Measurements from ENCODE around the gene EVC. TPM values are rescaled to one million over a fixed set of nuclear protein-coding genes. Genes with fewer than 3 reads are reported as not detected.

Gene EVC
- total and polyA plus RNA-seq, 8 donors, result 18.8 to 36.2 (median 31.3) TPM

DNA sequence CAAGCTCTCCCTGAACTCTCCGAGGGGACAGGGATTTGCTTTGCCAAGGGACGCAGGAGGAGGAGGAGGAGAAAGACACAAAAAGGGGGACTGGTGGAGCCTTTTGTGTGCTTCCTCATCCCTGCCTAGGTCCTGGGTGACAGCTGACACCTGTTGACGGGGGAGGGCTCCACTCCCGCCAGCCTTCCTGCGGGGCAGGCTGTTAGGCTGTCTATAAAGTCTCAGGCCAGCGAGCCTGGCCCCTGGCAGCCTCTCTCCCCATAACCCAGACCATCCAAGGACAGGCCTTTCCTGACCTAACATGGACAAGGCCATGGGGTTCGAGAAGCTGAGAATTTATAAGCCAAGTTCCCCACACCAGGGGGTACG, 1.8 kb upstream of the EVC start:
- H3K36me3 ChIP-seq, result no peaks in the 10 kb centered on the region
- H3K4me1 ChIP-seq, result peaks cover 9 to 27% of the 10 kb centered on the region in 2 donors
- intact Hi-C loops (cut with DNase I), result no loop called here
- H3K27me3 ChIP-seq, result peaks cover 0 to 72% of the 10 kb centered on the region in 2 donors
- no peaks in the 10 kb centered on the region for H3K9me3 ChIP-seq
- no peak overlapping the region for H3K4me3 ChIP-seq
- DNase-seq (no peak), ATAC-seq (no peak)
- H3K27ac ChIP-seq, result peak overlapping the region in 1 of 2 donors; percentile 69
- TF ChIP-seq, protein P1, sequence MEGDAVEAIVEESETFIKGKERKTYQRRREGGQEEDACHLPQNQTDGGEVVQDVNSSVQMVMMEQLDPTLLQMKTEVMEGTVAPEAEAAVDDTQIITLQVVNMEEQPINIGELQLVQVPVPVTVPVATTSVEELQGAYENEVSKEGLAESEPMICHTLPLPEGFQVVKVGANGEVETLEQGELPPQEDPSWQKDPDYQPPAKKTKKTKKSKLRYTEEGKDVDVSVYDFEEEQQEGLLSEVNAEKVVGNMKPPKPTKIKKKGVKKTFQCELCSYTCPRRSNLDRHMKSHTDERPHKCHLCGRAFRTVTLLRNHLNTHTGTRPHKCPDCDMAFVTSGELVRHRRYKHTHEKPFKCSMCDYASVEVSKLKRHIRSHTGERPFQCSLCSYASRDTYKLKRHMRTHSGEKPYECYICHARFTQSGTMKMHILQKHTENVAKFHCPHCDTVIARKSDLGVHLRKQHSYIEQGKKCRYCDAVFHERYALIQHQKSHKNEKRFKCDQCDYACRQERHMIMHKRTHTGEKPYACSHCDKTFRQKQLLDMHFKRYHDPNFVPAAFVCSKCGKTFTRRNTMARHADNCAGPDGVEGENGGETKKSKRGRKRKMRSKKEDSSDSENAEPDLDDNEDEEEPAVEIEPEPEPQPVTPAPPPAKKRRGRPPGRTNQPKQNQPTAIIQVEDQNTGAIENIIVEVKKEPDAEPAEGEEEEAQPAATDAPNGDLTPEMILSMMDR (IDR thresholded peaks at IDR 0.05), result no peak

DNA sequence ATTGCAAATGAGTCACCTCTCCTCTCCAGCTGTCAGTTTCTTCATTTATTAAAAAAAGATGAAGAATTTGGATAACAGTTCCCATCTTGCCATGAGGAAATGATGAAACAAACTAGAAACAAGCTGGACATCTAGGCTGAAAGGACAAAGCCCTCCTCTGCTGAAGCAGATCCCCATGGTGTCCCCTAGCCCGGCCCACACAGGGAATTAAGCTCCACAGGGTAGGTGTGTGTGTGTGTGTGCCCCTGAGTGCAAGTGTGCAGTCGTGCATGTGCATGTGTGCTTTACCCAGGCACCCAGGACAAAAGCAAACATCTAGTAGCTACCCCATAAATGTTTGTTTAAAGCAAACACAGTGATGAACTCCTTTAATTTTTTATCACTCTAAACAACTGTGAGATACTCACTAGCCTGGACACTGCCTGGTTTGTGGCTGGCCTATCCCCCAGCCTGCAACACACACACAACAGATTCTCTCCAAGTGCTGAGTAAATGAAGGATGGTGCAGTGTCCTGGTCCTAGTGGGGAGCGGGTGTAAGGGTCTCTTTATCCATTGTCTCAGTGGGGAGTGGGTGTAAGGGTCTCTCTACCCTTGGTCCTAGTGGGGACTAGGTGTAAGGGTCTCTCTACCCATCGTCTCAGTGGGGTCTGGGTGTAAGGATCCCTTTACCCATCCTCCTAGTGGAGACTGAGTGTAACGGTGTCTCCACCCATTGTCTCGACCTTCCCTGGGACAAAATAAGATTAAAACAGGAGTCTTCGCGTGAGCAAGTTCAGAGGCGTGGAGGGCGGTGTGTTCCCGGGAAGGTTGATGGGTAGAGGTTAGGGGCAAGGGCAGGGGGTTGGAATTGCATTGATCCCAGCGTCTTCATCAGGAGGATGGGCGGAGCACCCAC, 688 bp upstream of the EVC start:
- Histone ChIP-seq H3K36me3 (no peaks in the 10 kb centered on the region), H3K27ac (peak overlapping the region; percentile 57 to 75), H3K27me3 (peaks cover 0 to 72% of the 10 kb centered on the region in 2 donors), H3K4me3 (peak overlapping the region; percentile 14 to 45), H3K9me3 (peaks cover 0 to 7% of the 10 kb centered on the region in 2 donors), H3K4me1 (peaks cover 9 to 27% of the 10 kb centered on the region in 2 donors)
- intact Hi-C loops (cut with DNase I), result no loop called here
- ATAC-seq (peak; percentile 25), DNase-seq (no peak)
- TF ChIP-seq, protein P1 (IDR thresholded peaks at IDR 0.05), result peak in 1 of 2 donors; percentile 25

DNA sequence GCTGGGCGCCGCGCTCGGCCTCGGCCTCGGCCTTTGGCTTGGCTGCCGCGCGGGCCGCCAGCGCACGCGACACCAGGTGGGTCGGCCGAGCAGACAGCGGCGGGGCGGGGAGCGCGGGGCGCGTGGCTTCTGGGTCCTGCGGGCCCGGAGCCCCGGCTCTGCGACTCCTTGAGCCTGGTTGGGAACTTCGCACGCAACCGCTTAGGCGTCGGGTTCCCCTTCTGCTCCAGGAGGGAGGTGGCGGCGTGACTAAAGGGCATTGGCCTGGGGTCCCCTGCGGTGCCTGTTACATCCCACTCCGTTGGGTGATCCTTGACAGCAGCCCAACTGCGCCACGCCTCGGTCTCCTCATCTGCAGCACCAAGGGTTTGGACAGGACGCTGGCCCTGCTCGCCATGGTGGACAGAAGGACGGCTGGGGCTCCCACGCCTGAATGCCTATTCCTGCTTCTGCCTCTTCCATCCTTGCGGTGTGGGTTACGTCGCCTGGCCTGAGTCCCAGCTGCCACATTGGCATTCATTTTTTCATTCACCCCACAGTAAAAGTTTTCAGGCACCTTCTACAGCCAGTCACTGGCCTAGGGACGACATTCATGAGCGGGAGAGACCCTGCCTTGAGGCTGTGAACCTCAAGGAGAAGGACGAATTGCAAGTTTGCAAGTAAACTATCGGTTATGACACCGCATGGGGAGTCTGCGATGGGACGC, 631 bp downstream of the EVC start:
- peaks cover 9 to 27% of the 10 kb centered on the region in 2 donors for H3K4me1 ChIP-seq
- no peaks in the 10 kb centered on the region for H3K36me3 ChIP-seq
- DNase-seq, result peak in 2 of 4 donors; percentile 23 to 30
- peak overlapping the region in 1 of 2 donors; percentile 33 for H3K27ac ChIP-seq
- TF ChIP-seq, protein P1 (IDR thresholded peaks at IDR 0.05), result no peak
- H3K4me3 ChIP-seq, result peak overlapping the region; percentile 44 to 45
- intact Hi-C loops (cut with DNase I), result no loop called here
- peaks cover 0 to 70% of the 10 kb centered on the region in 2 donors for H3K27me3 ChIP-seq
- H3K9me3 ChIP-seq, result peaks cover 0 to 11% of the 10 kb centered on the region in 2 donors
- ATAC-seq, result peak; percentile 4

DNA sequence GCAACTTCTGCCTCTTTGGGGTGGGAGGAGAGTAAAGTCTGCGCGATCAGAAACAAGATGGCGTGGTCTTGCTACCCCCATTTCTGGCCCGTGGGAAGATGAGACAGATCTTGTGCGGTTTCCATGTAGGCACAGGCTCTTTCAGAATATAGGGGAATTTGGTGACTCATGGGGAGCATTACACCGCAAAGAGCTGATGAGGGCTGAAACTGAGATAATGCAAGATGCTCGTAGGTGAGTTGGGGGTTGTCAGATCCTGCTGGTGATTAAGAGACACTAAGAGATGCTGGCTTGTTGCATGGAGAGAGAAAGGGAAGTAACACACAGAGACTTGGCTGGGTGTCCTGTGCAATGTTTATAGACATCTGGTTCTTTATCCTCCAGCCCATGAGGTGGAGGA, 1.5 kb downstream of the EVC start:
- H3K9me3 ChIP-seq, result peaks cover 0 to 11% of the 10 kb centered on the region in 2 donors
- TF ChIP-seq, protein P1 (IDR thresholded peaks at IDR 0.05), result no peak
- H3K4me3 ChIP-seq, result peak overlapping the region in 1 of 2 donors; percentile 45
- ATAC-seq, result no peak
- no peak overlapping the region for H3K27ac ChIP-seq
- no peak for DNase-seq
- peaks cover 0 to 62% of the 10 kb centered on the region in 2 donors for H3K27me3 ChIP-seq
- H3K4me1 ChIP-seq, result peaks cover 5 to 21% of the 10 kb centered on the region in 2 donors
- intact Hi-C loops (cut with DNase I), result no loop called here
- no peaks in the 10 kb centered on the region for H3K36me3 ChIP-seq

DNA sequence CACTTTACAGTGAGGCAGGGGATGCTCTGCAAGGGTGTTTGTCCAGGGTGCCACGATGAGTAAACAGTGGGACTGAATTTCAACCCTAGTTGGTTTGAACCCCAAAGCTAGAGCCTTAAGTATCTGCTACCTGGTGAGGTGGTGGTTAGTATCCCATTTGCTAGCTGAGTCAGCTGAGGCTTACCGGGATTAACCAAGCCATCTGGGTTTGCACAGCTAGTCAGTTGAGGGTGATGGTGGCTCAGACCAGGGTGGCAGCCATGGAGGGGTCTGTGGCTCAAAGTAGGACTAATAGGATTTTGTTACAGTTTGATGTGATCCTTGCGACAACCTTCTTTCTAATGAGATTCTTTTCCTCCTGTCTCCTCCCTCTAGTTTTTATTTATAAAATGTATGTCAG, 1.9 kb downstream of the EVC start:
- ATAC-seq (no peak), DNase-seq (no peak)
- H3K36me3 ChIP-seq, result no peaks in the 10 kb centered on the region
- H3K27ac ChIP-seq, result no peak overlapping the region
- intact Hi-C loops (cut with DNase I), result no loop called here
- peaks cover 0 to 11% of the 10 kb centered on the region in 2 donors for H3K9me3 ChIP-seq
- TF ChIP-seq, protein P1 (IDR thresholded peaks at IDR 0.05), result no peak
- H3K4me1 ChIP-seq, result peaks cover under 1 to 17% of the 10 kb centered on the region in 2 donors
- H3K27me3 ChIP-seq, result peaks cover 0 to 57% of the 10 kb centered on the region in 2 donors
- H3K4me3 ChIP-seq, result no peak overlapping the region

All from left lung (tissue), 10 donors.